Endothelial cell of umbilical vein (primary cell): ENCODE measurements around the gene KLF13. TPM values are rescaled to one million over a fixed set of nuclear protein-coding genes. Genes with fewer than 3 reads are reported as not detected.
A peak's percentile ranks its signal among the peaks of the same experiment; 100 is the strongest.

Source experiments
- BruUV-seq: library from RNA; stranded (reverse); fragments of 400-500 nt; replicated peaks from 2 replicates; lab custom pipeline; 2021; lab: Mats Ljungman, UMichigan
- CTCF ChIA-PET: fragments of 300-600, 350-600 bp; sonication (Branson Sonifier 250); formaldehyde crosslinking; loops from one replicate; lab custom pipeline; 2021; ENCODE audit warnings: antibody characterized with exemption, inconsistent platforms; lab: Charles Lee
- POLR2A ChIA-PET: fragments of 300-600, 350-600 bp; sonication (Branson Sonifier 250); formaldehyde crosslinking; loops from one replicate; lab custom pipeline; 2021; ENCODE audit warnings: antibody characterized with exemption, inconsistent platforms; lab: Charles Lee
- DNase-seq: peaks from one replicate; pipeline ENCODE4 v3.0.0-alpha.2; 2011; ENCODE audit warnings: low read depth, low spot score
- FAIRE-seq: peaks from 2 replicates; lab custom pipeline; 2011; peaks lifted over from hg19 to GRCh38; lab: Jason Lieb, UNC
- H2AFZ ChIP-seq: 2 replicates; pipeline ENCODE4 v1.6.0; 2012; ENCODE audit warnings: low read depth, low read length, control low read depth, inconsistent platforms
- H3K27ac ChIP-seq: 2 replicates; pipeline ENCODE4 v1.5.1; 2011; ENCODE audit warnings: low read depth, mild to moderate bottlenecking, control low read depth, low read length, moderate library complexity; ENCODE audit not compliant: insufficient read depth
- H3K27me3 ChIP-seq, 2 experiments: 2 replicates each; pipeline versions ENCODE4 v1.6.0 to v1.6.1; 2011; ENCODE audit warnings: low read length in 2 of 2, mixed read lengths in 1 of 2; ENCODE audit not compliant: control insufficient read depth in 2 of 2, insufficient read depth in 2 of 2
- H3K36me3 ChIP-seq, 2 experiments: 2 replicates in 1 of 2; 3 replicates in 1 of 2; pipeline ENCODE4 v1.5.1; 2011; ENCODE audit warnings: low read length in 2 of 2, mild to moderate bottlenecking in 1 of 2, moderate library complexity in 1 of 2; ENCODE audit not compliant: control insufficient read depth in 2 of 2, insufficient read depth in 2 of 2; ENCODE audit errors: extremely low read depth in 1 of 2
- H3K4me1 ChIP-seq: 3 replicates; pipeline ENCODE4 v1.5.1; 2011; ENCODE audit warnings: mild to moderate bottlenecking, low read length; ENCODE audit not compliant: control insufficient read depth, insufficient read depth; ENCODE audit errors: extremely low read depth
- H3K4me2 ChIP-seq: 2 replicates; pipeline ENCODE4 v1.6.1; 2011; ENCODE audit warnings: low read length, control low read depth, mixed read lengths; ENCODE audit not compliant: insufficient read depth
- H3K4me3 ChIP-seq, 3 experiments: fragments of 200-600 bp in 1 of 3; sonication (generic), shearing (Covaris generic) in 1 of 3; replicated peaks in 1 of 3; 2 replicates each; pipeline ENCODE4 v1.5.1; 2011 to 2016; ENCODE audit warnings: control low read depth in 3 of 3, low read length in 3 of 3, mild to moderate bottlenecking in 2 of 3, inconsistent platforms in 1 of 3, low read depth in 1 of 3, moderate library complexity in 1 of 3; ENCODE audit not compliant: insufficient read depth in 1 of 3
- H3K79me2 ChIP-seq: 2 replicates; pipeline ENCODE4 v1.6.0; 2012; ENCODE audit warnings: low read length, inconsistent platforms; ENCODE audit not compliant: control insufficient read depth, insufficient read depth
- H3K9ac ChIP-seq: replicated peaks from 2 replicates; pipeline ENCODE3; 2011; ENCODE audit warnings: low read length, control low read depth; ENCODE audit not compliant: insufficient read depth; ENCODE audit errors: extremely low read depth
- H3K9me1 ChIP-seq: replicated peaks from 3 replicates; pipeline ENCODE4 v1.6.0; 2011; ENCODE audit warnings: mild to moderate bottlenecking, low read length; ENCODE audit not compliant: control insufficient read depth, insufficient read depth; ENCODE audit errors: extremely low read depth
- H3K9me3 ChIP-seq: replicated peaks from 2 replicates; pipeline ENCODE4 v1.5.1; 2012; ENCODE audit warnings: low read length, inconsistent platforms; ENCODE audit not compliant: control insufficient read depth, insufficient read depth
- H4K20me1 ChIP-seq: replicated peaks from 2 replicates; pipeline ENCODE3; 2011; ENCODE audit warnings: mild to moderate bottlenecking, low read length; ENCODE audit not compliant: control insufficient read depth, insufficient read depth; ENCODE audit errors: extremely low read depth
- CTCF ChIP-seq, 2 donors: IDR thresholded peaks; 1 replicate in 1 of 2; 2 replicates in 1 of 2; pipeline ENCODE4 v1.5.1; 2011; ENCODE audit warnings: low read length in 2 of 2, mild to moderate bottlenecking in 2 of 2, moderate library complexity in 2 of 2, control low read depth in 1 of 2, inconsistent platforms in 1 of 2, low read depth in 1 of 2; ENCODE audit not compliant: insufficient read depth in 1 of 2; ENCODE audit errors: extremely low read depth in 1 of 2
- FOS ChIP-seq: IDR thresholded peaks from 2 replicates; pipeline ENCODE4 v1.6.1; 2011; ENCODE audit warnings: mild to moderate bottlenecking, low read length, moderate library complexity, borderline replicate concordance; ENCODE audit not compliant: insufficient read depth
- JUN ChIP-seq: IDR thresholded peaks from 2 replicates; pipeline ENCODE4 v1.6.1; 2011; ENCODE audit warnings: borderline replicate concordance, low read depth; ENCODE audit not compliant: insufficient read length, insufficient read depth
- MYC ChIP-seq: IDR thresholded peaks from one replicate; pipeline ENCODE4 v1.6.1; 2011; ENCODE audit warnings: mild to moderate bottlenecking, low read depth, low read length
- POLR2AphosphoS5 ChIP-seq: IDR thresholded peaks from 2 replicates; pipeline ENCODE4 v1.6.1; 2012; ENCODE audit warnings: low read depth, mild to moderate bottlenecking, control low read depth, low read length, moderate library complexity; ENCODE audit not compliant: insufficient read depth
- dilution Hi-C: fragments of 300-500 bp; cut with MboI; formaldehyde crosslinking; loops from one replicate; pipeline ENCODE4 v1.15.0; 2019; ENCODE audit warnings: low sequenced_read_pairs; ENCODE audit not compliant: extremely low pct_ligation_motif_present
- intact Hi-C: fragments of 100-400 bp; cut with micrococcal nuclease; formaldehyde crosslinking; loops from one replicate; pipeline ENCODE4 v1.10.0; 2022
- polyA plus RNA-seq, 4 experiments: library from polyadenylated mRNA; depleted of rRNA in 3 of 4; stranded (reverse) in 3 of 4; unstranded in 1 of 4; fragments of >200 nt; gene quantifications; 2 replicates each; pipeline versions ENCODE4 v1.2.1 to v1.2.3, GENCODE V29; 2011 to 2012; ENCODE audit warnings: missing spikeins in 1 of 4
- total RNA-seq: library from RNA; stranded (reverse); gene quantifications from 2 replicates; pipeline ENCODE4 v1.2.3, GENCODE V29; 2021

KLF13 gene
- total and polyA plus RNA-seq, 2 donors (not counting 3 experiments of a cell fraction or from before 2014, with no cell fraction given): 10.1 to 31.9 TPM

- ChIA-PET POLR2A (interaction anchor here (1.1 kb wide), 1 partner anchor 10 kb away, joined by 3 read pairs; no protein-coding TSS in a partner anchor), CTCF (interaction anchor here (0.9 to 1.8 kb wide), 17 partner anchors 10 to 147 kb away, joined by 3 to 17 read pairs (median 3); partner anchors contain the start of gene KLF13)
- peak overlapping the region; percentile 58 for H3K4me2 ChIP-seq
- no TSS peak for BruUV-seq
- peak overlapping the region; percentile 36 for H3K9ac ChIP-seq
- FAIRE-seq: peak; percentile 100
- peaks cover 16% of the 10 kb centered on the region for H3K79me2 ChIP-seq
- H3K9me1 ChIP-seq: no peaks in the 10 kb centered on the region
- no peaks in the 10 kb centered on the region for H3K27me3 ChIP-seq
- dilution Hi-C loops: no loop called here
- intact Hi-C loops: loop anchor here (1.0 kb wide), 4 partner anchors 10 to 92 kb away; partner anchors contain the start of gene KLF13
- no peaks in the 10 kb centered on the region for H4K20me1 ChIP-seq
- TF ChIP-seq MYC (peak; percentile 73), FOS (no peak), POLR2AphosphoS5 (peak; percentile 77), CTCF (IDR thresholded peaks at IDR 0.05; ENCODE audit: extremely low read depth in 1 of 2, insufficient read depth in 1 of 2, low read depth in 1 of 2, low read length in 2 of 2) (peak in 1 of 2 donors; percentile 55), JUN (no peak)
- DNase-seq: peak; percentile 82
- H3K36me3 ChIP-seq: no peaks in the 10 kb centered on the region
- no peak overlapping the region for H2AFZ ChIP-seq
- H3K27ac ChIP-seq: peak overlapping the region; percentile 28
- no peak overlapping the region for H3K4me3 ChIP-seq
- peaks cover 21% of the 10 kb centered on the region for H3K4me1 ChIP-seq
- no peaks in the 10 kb centered on the region for H3K9me3 ChIP-seq
These were observed 16.4 kb downstream of the KLF13 start for GRCh38 chr15:31342781-31343626.
